Measurements from ENCODE around the gene PGC.

DNA sequence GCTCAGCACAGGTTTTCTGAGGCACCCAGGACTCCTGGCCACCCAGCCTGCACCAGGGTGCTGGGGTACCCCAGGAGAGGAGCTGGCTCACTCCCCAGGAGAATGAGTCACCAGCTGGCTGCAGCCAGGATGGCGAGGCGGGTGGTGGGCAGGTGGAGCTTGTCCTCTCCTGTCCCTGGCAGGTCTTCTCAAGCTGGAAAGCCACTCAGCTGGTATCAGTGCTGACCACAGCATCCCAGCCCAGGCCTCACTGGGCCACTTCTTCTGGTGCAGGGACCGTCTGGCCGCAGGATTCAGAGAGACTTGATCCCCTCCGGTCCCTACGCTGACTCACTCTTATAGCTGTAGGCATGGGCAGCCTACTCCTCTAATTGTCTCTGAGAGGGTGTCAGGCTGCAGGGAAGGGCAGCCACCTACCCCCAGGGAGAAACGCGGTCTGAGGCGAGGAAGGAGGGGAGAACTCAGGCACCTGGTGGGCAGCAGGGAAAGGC lies 34.0 kb downstream of the PGC start:
- TF ChIP-seq, protein P1, sequence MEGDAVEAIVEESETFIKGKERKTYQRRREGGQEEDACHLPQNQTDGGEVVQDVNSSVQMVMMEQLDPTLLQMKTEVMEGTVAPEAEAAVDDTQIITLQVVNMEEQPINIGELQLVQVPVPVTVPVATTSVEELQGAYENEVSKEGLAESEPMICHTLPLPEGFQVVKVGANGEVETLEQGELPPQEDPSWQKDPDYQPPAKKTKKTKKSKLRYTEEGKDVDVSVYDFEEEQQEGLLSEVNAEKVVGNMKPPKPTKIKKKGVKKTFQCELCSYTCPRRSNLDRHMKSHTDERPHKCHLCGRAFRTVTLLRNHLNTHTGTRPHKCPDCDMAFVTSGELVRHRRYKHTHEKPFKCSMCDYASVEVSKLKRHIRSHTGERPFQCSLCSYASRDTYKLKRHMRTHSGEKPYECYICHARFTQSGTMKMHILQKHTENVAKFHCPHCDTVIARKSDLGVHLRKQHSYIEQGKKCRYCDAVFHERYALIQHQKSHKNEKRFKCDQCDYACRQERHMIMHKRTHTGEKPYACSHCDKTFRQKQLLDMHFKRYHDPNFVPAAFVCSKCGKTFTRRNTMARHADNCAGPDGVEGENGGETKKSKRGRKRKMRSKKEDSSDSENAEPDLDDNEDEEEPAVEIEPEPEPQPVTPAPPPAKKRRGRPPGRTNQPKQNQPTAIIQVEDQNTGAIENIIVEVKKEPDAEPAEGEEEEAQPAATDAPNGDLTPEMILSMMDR (IDR thresholded peaks at IDR 0.05), result no peak
- TF ChIP-seq EP300 (IDR thresholded peaks at IDR 0.05), result no peak

Data from ovary (tissue), 3 donors.